ENCODE measurements around the gene ZCCHC14.

Gene ZCCHC14

DNA sequence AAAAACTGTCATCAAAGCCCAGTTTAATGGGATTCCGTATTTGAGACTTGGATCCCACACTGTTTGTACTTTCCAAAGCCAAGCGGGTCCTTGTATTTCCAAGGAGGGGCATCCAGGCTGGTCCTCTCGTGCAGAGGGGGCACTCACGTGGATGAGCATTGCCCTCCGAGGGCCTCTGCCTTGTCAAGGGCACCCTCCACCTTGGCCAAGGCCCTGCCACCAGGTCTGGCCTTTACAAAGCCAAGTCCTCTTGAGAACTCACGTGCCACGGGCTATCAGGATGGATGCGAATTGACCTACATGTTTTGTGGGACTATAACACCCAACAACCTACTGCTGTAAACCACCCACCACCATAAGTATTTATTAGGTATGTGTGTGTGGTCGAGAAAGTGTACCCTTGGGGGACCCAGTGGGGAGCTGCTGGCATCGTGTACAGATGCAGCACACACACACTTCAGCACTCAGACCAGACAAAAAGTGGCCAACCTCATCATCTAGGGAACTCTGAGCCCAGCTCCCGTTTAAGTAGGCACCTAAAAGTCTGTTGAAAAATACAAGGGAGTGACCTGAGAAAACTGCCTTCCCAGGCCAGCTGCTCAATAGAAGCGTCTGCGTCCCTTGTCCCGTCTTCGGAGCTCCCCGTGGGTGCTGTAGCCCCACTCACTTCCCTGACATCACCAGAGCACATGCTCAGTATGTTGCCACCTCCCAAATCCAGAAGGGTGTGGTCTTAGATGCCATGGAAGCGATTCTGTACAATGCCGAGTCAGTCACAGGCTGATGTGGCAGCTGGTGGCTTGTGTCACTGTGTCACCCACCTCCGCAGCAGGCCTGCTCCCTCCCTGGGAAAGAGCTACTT, 87.8 kb downstream of the ZCCHC14 start:
- no peak for TF ChIP-seq CTCF (IDR thresholded peaks at IDR 0.05; ENCODE audit: low read depth, low read length, poor library complexity, severe bottlenecking)
- no peaks in the 10 kb centered on the region for H3K9me2 ChIP-seq (replicated peaks; ENCODE audit: control insufficient read depth, low read length)
- H3K27me3 ChIP-seq (ENCODE audit: control insufficient read depth, low read length): no peaks in the 10 kb centered on the region
- no peak overlapping the region for H3K27ac ChIP-seq (ENCODE audit: low read depth, low read length)
- H3K9me3 ChIP-seq (ENCODE audit: control insufficient read depth, insufficient read depth, low read length): no peaks in the 10 kb centered on the region
- no peak overlapping the region for H3K4me2 ChIP-seq (ENCODE audit: low read length)
- H3F3A ChIP-seq (ENCODE audit: control insufficient read depth, insufficient read depth): peaks cover 11% of the 10 kb centered on the region; the same call in 1 of the 2 replicates
- no peaks in the 10 kb centered on the region for H4K20me1 ChIP-seq (ENCODE audit: control insufficient read depth, insufficient read depth, low read depth, low read length)
- no peak overlapping the region for H3K4me3 ChIP-seq (ENCODE audit: low read length)
- H3K4me1 ChIP-seq (ENCODE audit: control insufficient read depth, low read length): no peaks in the 10 kb centered on the region
- H3K36me3 ChIP-seq (ENCODE audit: control insufficient read depth, low read length): peaks cover 40% of the 10 kb centered on the region
- no peaks in the 10 kb centered on the region for H3K79me2 ChIP-seq (ENCODE audit: control insufficient read depth, low read length)

- Histone ChIP-seq H3K27me3 (ENCODE audit: control insufficient read depth, low read length) (no peaks in the 10 kb centered on the region), H3K27ac (ENCODE audit: low read depth, low read length) (no peak overlapping the region), H3K36me3 (ENCODE audit: control insufficient read depth, low read length) (peaks cover 27% of the 10 kb centered on the region), H3K9me2 (replicated peaks; ENCODE audit: control insufficient read depth, low read length) (no peaks in the 10 kb centered on the region), H3K4me1 (ENCODE audit: control insufficient read depth, low read length) (peaks cover 27% of the 10 kb centered on the region), H3F3A (ENCODE audit: control insufficient read depth, insufficient read depth) (no peaks in the 10 kb centered on the region; the same call in 1 of the 2 replicates), H3K79me2 (ENCODE audit: control insufficient read depth, low read length) (peaks cover 76% of the 10 kb centered on the region), H3K4me3 (ENCODE audit: low read length) (no peak overlapping the region), H3K9me3 (ENCODE audit: control insufficient read depth, insufficient read depth, low read length) (no peaks in the 10 kb centered on the region), H4K20me1 (ENCODE audit: control insufficient read depth, insufficient read depth, low read depth, low read length) (peaks cover 19% of the 10 kb centered on the region; the same call in 1 of the 2 replicates), H3K4me2 (ENCODE audit: low read length) (peak overlapping the region; percentile 72)
- TF ChIP-seq EZH2phosphoT487 (IDR thresholded peaks at IDR 0.05; ENCODE audit: borderline replicate concordance, low read length): no peak
- no peak for TF ChIP-seq CTCF (IDR thresholded peaks at IDR 0.05; ENCODE audit: low read depth, low read length, poor library complexity, severe bottlenecking)
Observed at GRCh38 chr16:87395181-87395842, 97.5 kb downstream of the ZCCHC14 start.

GRCh38 chr16:87393680-87394055, 99.2 kb downstream of the ZCCHC14 start:
- H3K79me2 ChIP-seq (ENCODE audit: control insufficient read depth, low read length): peaks cover 72% of the 10 kb centered on the region
- H3K27me3 ChIP-seq (ENCODE audit: control insufficient read depth, low read length): no peaks in the 10 kb centered on the region
- H3K4me2 ChIP-seq (ENCODE audit: low read length): peak overlapping the region; percentile 72
- H3K36me3 ChIP-seq (ENCODE audit: control insufficient read depth, low read length): peaks cover 18% of the 10 kb centered on the region
- H3K9me3 ChIP-seq (ENCODE audit: control insufficient read depth, insufficient read depth, low read length): no peaks in the 10 kb centered on the region
- H3K27ac ChIP-seq (ENCODE audit: low read depth, low read length): no peak overlapping the region
- peaks cover 7% of the 10 kb centered on the region for H3F3A ChIP-seq (ENCODE audit: control insufficient read depth, insufficient read depth)
- TF ChIP-seq CTCF (IDR thresholded peaks at IDR 0.05; ENCODE audit: low read depth, low read length, poor library complexity, severe bottlenecking) (no peak), EZH2phosphoT487 (IDR thresholded peaks at IDR 0.05; ENCODE audit: borderline replicate concordance, low read length) (no peak)
- peak overlapping the region; percentile 77 for H3K4me3 ChIP-seq (ENCODE audit: low read length)
- peaks cover 37% of the 10 kb centered on the region for H3K4me1 ChIP-seq (ENCODE audit: control insufficient read depth, low read length)
- no peaks in the 10 kb centered on the region for H3K9me2 ChIP-seq (replicated peaks; ENCODE audit: control insufficient read depth, low read length)
- H4K20me1 ChIP-seq (ENCODE audit: control insufficient read depth, insufficient read depth, low read depth, low read length): peaks cover 17% of the 10 kb centered on the region; the same call in 1 of the 2 replicates

Data from DOHH2 (cell line).